ENCODE measurements around the gene LSAMP.

Gene LSAMP

GRCh38 chr3:115975796-115976195 is 469.5 kb downstream of the LSAMP start:
- Mint-ChIP-seq H3K9me3 (no peaks in the 10 kb centered on the region), H3K27me3 (no peaks in the 10 kb centered on the region), H3K4me1 (ENCODE audit: low read depth) (no peaks in the 10 kb centered on the region), H3K36me3 (ENCODE audit: low read depth) (no peaks in the 10 kb centered on the region), H3K4me3 (no peak overlapping the region), H3K27ac (no peak overlapping the region)
- no peak for DNase-seq

- no peak overlapping the region for H3K4me3 Mint-ChIP-seq
- no peaks in the 10 kb centered on the region for H3K4me1 Mint-ChIP-seq (ENCODE audit: low read depth)
- no peak for DNase-seq
- no peak overlapping the region for H3K27ac Mint-ChIP-seq
- H3K9me3 Mint-ChIP-seq: no peaks in the 10 kb centered on the region
- H3K36me3 Mint-ChIP-seq (ENCODE audit: low read depth): no peaks in the 10 kb centered on the region
- no peaks in the 10 kb centered on the region for H3K27me3 Mint-ChIP-seq
These were observed 469.9 kb downstream of the LSAMP start for GRCh38 chr3:115975353-115975752.

DNA sequence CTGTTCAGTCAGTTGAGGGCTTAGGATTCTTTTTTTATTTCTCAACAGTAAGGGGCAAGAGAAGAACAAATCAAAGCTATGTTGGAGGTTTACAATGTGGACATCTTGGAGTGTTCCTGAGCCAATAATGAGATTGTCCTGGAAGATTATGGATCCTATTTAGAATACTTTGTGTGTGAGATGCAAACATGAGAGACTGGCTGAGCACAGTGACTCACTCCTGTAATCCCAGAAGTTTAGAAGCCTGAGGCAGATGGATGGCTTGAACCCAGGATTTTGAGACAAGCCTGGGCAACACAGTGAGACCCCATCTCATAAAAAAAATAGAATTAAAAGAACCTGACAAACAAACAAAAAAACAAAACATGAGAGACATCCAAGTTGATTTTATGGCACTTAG is 470.3 kb downstream of the LSAMP start:
- H3K27ac Mint-ChIP-seq: no peak overlapping the region
- DNase-seq: no peak
- no peaks in the 10 kb centered on the region for H3K9me3 Mint-ChIP-seq
- H3K27me3 Mint-ChIP-seq: no peaks in the 10 kb centered on the region
- H3K4me3 Mint-ChIP-seq: no peak overlapping the region
- no peaks in the 10 kb centered on the region for H3K4me1 Mint-ChIP-seq (ENCODE audit: low read depth)
- no peaks in the 10 kb centered on the region for H3K36me3 Mint-ChIP-seq (ENCODE audit: low read depth)

- H3K27me3 Mint-ChIP-seq: no peaks in the 10 kb centered on the region
- H3K4me1 Mint-ChIP-seq (ENCODE audit: low read depth): no peaks in the 10 kb centered on the region
- no peak overlapping the region for H3K27ac Mint-ChIP-seq
- no peak overlapping the region for H3K4me3 Mint-ChIP-seq
- no peak for DNase-seq
- H3K36me3 Mint-ChIP-seq (ENCODE audit: low read depth): no peaks in the 10 kb centered on the region
- H3K9me3 Mint-ChIP-seq: no peaks in the 10 kb centered on the region
These were observed 476.4 kb downstream of the LSAMP start for GRCh38 chr3:115968871-115969270.

DNA sequence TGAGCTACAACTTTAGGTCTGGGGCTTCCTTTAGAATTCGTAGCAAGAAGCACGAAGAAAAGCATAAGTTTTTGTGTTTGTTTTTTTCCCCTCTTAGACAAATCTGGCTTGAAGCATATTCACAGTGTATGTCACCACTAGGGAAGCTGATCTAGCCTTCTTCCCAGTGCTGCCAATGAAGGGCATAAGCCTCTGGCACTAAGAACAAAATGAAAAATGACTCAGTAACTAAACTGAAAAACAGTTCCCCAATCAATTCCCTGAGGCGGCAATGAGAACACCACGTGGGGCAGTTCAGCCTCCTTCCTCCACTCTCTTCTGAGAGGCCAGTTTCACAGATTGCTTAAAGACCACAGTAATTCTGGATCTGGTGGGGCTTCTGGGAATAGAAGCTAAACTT is 483.9 kb downstream of the LSAMP start:
- DNase-seq: no peak
- Mint-ChIP-seq H3K9me3 (no peaks in the 10 kb centered on the region), H3K27ac (no peak overlapping the region), H3K36me3 (ENCODE audit: low read depth) (no peaks in the 10 kb centered on the region), H3K4me1 (ENCODE audit: low read depth) (no peaks in the 10 kb centered on the region), H3K4me3 (no peak overlapping the region), H3K27me3 (no peaks in the 10 kb centered on the region)

GRCh38 chr3:115960799-115961198 is 484.5 kb downstream of the LSAMP start:
- no peak for DNase-seq
- no peaks in the 10 kb centered on the region for H3K36me3 Mint-ChIP-seq (ENCODE audit: low read depth)
- H3K4me1 Mint-ChIP-seq (ENCODE audit: low read depth): no peaks in the 10 kb centered on the region
- H3K27me3 Mint-ChIP-seq: no peaks in the 10 kb centered on the region
- no peak overlapping the region for H3K4me3 Mint-ChIP-seq
- H3K9me3 Mint-ChIP-seq: no peaks in the 10 kb centered on the region
- H3K27ac Mint-ChIP-seq: no peak overlapping the region

GRCh38 chr3:115958526-115958925 is 486.8 kb downstream of the LSAMP start:
- DNase-seq: no peak

DNA sequence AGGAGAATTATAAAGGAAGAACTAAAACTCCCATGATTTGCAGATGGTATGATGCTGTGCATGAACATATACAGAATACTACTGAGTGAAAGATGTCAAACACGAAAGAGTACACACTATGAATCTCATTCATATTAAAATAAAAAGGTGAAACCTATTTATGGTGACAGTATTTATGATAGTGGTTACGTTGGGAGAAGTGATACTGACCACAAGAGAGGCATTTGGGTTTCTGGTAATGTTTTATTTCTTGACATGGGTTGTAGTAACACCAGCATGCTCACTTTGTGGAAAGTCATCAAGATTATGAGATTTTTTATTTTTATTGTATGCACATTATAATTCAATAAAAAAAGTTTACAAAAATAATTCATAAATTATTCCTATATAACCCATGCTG is 498.0 kb downstream of the LSAMP start:
- no peaks in the 10 kb centered on the region for H3K36me3 Mint-ChIP-seq (ENCODE audit: low read depth)
- H3K4me3 Mint-ChIP-seq: no peak overlapping the region
- DNase-seq: no peak
- H3K4me1 Mint-ChIP-seq (ENCODE audit: low read depth): no peaks in the 10 kb centered on the region
- peaks cover 4% of the 10 kb centered on the region for H3K27me3 Mint-ChIP-seq
- peaks cover 3% of the 10 kb centered on the region for H3K9me3 Mint-ChIP-seq
- no peak overlapping the region for H3K27ac Mint-ChIP-seq

More at GRCh38 chr3:115958526-115958925, 486.8 kb downstream of the LSAMP start:
- no peak overlapping the region for H3K4me3 Mint-ChIP-seq
- H3K27me3 Mint-ChIP-seq: no peaks in the 10 kb centered on the region
- no peak overlapping the region for H3K27ac Mint-ChIP-seq
- H3K4me1 Mint-ChIP-seq (ENCODE audit: low read depth): no peaks in the 10 kb centered on the region
- no peaks in the 10 kb centered on the region for H3K9me3 Mint-ChIP-seq
- H3K36me3 Mint-ChIP-seq (ENCODE audit: low read depth): no peaks in the 10 kb centered on the region

DNA sequence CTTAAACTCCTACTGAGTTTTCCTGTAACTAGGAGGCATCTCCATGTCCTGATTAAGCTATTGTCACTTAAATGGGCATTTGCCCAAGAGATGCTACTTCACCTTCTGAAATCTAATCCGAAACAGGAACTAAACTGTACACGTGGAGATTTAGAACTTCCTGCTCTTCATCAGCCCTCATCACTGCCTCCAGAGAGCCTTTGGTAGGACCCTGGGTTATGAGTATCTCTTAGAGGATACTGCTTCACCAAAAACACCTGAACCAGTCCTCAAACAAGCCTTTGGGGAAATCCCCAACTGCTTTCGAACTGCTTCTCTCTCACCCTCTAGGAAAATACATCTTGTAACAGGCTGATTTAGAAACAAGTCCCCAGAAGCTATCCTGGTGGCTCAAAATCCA is 501.7 kb downstream of the LSAMP start:
- no peak for DNase-seq
- Mint-ChIP-seq H3K36me3 (ENCODE audit: low read depth) (no peaks in the 10 kb centered on the region), H3K9me3 (peaks cover 3% of the 10 kb centered on the region), H3K4me1 (ENCODE audit: low read depth) (no peaks in the 10 kb centered on the region), H3K27ac (no peak overlapping the region), H3K27me3 (peaks cover 8% of the 10 kb centered on the region), H3K4me3 (no peak overlapping the region)

DNA sequence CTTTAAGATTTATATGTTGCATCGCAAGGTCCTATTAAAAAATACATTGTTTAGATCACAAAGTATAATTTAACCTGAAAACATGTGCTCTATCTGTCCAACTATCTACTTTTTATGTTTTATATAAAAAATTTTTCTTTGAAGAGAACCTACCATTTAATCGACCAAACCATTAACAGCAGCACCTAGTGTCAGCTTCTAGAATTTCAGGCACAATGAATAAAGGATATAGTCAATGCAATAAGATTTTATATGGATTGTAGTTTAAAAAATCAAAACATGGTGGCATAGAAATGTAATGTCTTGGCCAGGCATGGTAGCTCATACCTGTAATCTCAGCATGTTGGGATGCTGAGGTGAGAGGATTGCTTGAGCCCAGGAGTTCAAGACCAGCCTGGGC is 508.2 kb downstream of the LSAMP start:
- no peaks in the 10 kb centered on the region for H3K36me3 Mint-ChIP-seq (ENCODE audit: low read depth)
- DNase-seq: no peak
- H3K27ac Mint-ChIP-seq: no peak overlapping the region
- H3K4me3 Mint-ChIP-seq: no peak overlapping the region
- H3K27me3 Mint-ChIP-seq: peaks cover 8% of the 10 kb centered on the region
- H3K9me3 Mint-ChIP-seq: no peaks in the 10 kb centered on the region
- H3K4me1 Mint-ChIP-seq (ENCODE audit: low read depth): no peaks in the 10 kb centered on the region

DNA sequence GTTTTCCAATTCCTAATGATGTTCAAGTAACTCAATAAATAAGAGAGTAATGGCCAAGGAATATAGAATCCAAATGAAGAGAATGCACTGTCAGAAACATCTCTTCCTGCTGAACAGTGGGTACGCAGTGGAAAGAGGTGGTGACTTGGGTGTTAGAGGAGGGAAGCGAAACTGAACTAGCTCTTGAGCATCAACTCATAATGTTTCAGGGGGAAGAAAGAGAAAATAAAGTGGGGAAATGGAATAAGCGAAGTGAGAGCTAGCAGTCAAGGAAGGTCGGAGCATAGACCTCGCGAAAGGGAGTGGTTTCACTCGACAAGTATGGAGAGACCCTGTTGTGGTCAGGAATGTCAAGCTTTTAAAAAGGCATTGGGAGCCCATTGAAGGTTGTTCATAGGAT is 512.5 kb downstream of the LSAMP start:
- Mint-ChIP-seq H3K27me3 (peaks cover 16% of the 10 kb centered on the region), H3K27ac (no peak overlapping the region), H3K4me1 (ENCODE audit: low read depth) (no peaks in the 10 kb centered on the region), H3K9me3 (peaks cover 2% of the 10 kb centered on the region), H3K36me3 (ENCODE audit: low read depth) (no peaks in the 10 kb centered on the region), H3K4me3 (no peak overlapping the region)
- no peak for DNase-seq

GRCh38 chr3:115931581-115931980 is 513.7 kb downstream of the LSAMP start:
- H3K9me3 Mint-ChIP-seq: peaks cover 2% of the 10 kb centered on the region
- H3K4me1 Mint-ChIP-seq (ENCODE audit: low read depth): no peaks in the 10 kb centered on the region
- H3K36me3 Mint-ChIP-seq (ENCODE audit: low read depth): no peaks in the 10 kb centered on the region
- peaks cover 16% of the 10 kb centered on the region for H3K27me3 Mint-ChIP-seq
- no peak for DNase-seq
- H3K27ac Mint-ChIP-seq: no peak overlapping the region
- no peak overlapping the region for H3K4me3 Mint-ChIP-seq

DNA sequence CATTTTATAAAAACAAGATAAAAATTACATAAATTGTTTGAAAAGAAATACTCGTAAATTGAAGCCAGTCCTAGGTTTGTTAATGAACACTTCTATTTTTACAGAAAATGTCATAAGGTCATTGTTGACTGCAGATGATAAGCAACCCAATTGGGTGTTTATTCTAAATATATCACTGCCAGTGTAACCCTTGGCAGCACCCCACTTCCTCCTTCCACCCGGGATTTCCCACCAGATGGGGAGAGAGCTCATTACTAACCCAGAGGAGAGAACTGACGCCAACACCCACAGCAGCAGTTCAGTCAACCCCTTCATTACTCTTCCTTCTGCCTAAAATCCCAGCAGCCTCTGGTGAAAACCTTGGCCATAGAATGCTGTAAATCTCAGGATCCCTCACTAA is 514.4 kb downstream of the LSAMP start:
- Mint-ChIP-seq H3K4me3 (no peak overlapping the region), H3K27me3 (peaks cover 16% of the 10 kb centered on the region), H3K27ac (no peak overlapping the region)

GRCh38 chr3:115930168-115930567 is 515.1 kb downstream of the LSAMP start:
- H3K4me1 Mint-ChIP-seq (ENCODE audit: low read depth): no peaks in the 10 kb centered on the region
- H3K9me3 Mint-ChIP-seq: peaks cover 2% of the 10 kb centered on the region
- peaks cover 13% of the 10 kb centered on the region for H3K27me3 Mint-ChIP-seq
- DNase-seq: no peak
- H3K4me3 Mint-ChIP-seq: no peak overlapping the region
- no peak overlapping the region for H3K27ac Mint-ChIP-seq
- H3K36me3 Mint-ChIP-seq (ENCODE audit: low read depth): no peaks in the 10 kb centered on the region

More for the DNA sequence above, 514.4 kb downstream of the LSAMP start:
- Mint-ChIP-seq H3K36me3 (ENCODE audit: low read depth) (no peaks in the 10 kb centered on the region), H3K9me3 (peaks cover 2% of the 10 kb centered on the region), H3K4me1 (ENCODE audit: low read depth) (no peaks in the 10 kb centered on the region)
- DNase-seq: no peak

- Mint-ChIP-seq H3K36me3 (ENCODE audit: low read depth) (no peaks in the 10 kb centered on the region), H3K9me3 (peaks cover 2% of the 10 kb centered on the region), H3K27ac (no peak overlapping the region), H3K4me1 (ENCODE audit: low read depth) (no peaks in the 10 kb centered on the region), H3K4me3 (no peak overlapping the region), H3K27me3 (peaks cover 11% of the 10 kb centered on the region)
- no peak for DNase-seq
These were observed 516.9 kb downstream of the LSAMP start for GRCh38 chr3:115928376-115928775.

DNA sequence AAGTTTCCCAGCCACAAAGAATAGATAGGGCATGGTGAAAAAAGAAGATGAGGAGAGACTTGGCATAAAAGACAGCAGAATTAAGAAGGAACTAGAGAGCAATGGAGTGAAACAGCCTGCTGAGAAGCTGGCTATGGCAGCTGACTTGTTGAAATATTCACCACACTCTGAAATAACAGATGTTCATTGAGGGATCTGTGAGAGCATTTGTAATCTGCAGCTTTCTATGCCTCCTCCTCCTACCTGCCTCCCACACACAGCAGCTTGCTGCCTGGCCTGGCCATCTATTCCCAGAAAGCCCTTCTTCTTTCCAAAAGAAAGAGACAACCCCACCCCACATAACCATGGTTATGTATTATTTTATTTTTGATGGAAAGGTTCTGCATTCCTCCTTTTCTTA is 518.1 kb downstream of the LSAMP start:
- no peak overlapping the region for H3K27ac Mint-ChIP-seq
- H3K27me3 Mint-ChIP-seq: peaks cover 11% of the 10 kb centered on the region
- no peak overlapping the region for H3K4me3 Mint-ChIP-seq
- peaks cover 2% of the 10 kb centered on the region for H3K9me3 Mint-ChIP-seq
- H3K4me1 Mint-ChIP-seq (ENCODE audit: low read depth): no peaks in the 10 kb centered on the region
- no peak for DNase-seq
- H3K36me3 Mint-ChIP-seq (ENCODE audit: low read depth): no peaks in the 10 kb centered on the region

Measured in activated T-cell treated with anti-CD3 and anti-CD28 coated beads, Interleukin-2, amount 50 U/mL, for 24 hours (primary cell).